GM19455 (cell line): ENCODE results near the gene C16orf74.

ENCODE experiments used
- ATAC-seq: cut with Tn5 transposase; IDR thresholded peaks from one replicate; pipeline ENCODE4 v1.9.1; 2021; ENCODE audit not compliant: unreplicated experiment

C16orf74 gene

GRCh38 chr16:85777583-85778310 lies 26.9 kb upstream of the C16orf74 start:
- ATAC-seq: no peak

GRCh38 chr16:85774811-85775210 lies 23.9 kb upstream of the C16orf74 start:
- ATAC-seq: no peak

GRCh38 chr16:85774136-85774535 lies 23.2 kb upstream of the C16orf74 start:
- ATAC-seq: no peak

- no peak for ATAC-seq
These were observed 22.1 kb upstream of the C16orf74 start for GRCh38 chr16:85773044-85773443.

- ATAC-seq: no peak
These were observed 19.8 kb upstream of the C16orf74 start for GRCh38 chr16:85770741-85771140.

GRCh38 chr16:85768199-85768598 lies 17.3 kb upstream of the C16orf74 start:
- ATAC-seq: no peak

- no peak for ATAC-seq
These were observed 16.6 kb upstream of the C16orf74 start for GRCh38 chr16:85767531-85767930.

- no peak for ATAC-seq
These were observed 14.9 kb upstream of the C16orf74 start for GRCh38 chr16:85765767-85766166.

- no peak for ATAC-seq
These were observed 14.3 kb upstream of the C16orf74 start for GRCh38 chr16:85765211-85765610.

GRCh38 chr16:85763616-85764015 lies 12.7 kb upstream of the C16orf74 start:
- no peak for ATAC-seq

- no peak for ATAC-seq
These were observed 12.1 kb upstream of the C16orf74 start for GRCh38 chr16:85762970-85763369.

- no peak for ATAC-seq
These were observed 11.0 kb upstream of the C16orf74 start for GRCh38 chr16:85761861-85762260.

- no peak for ATAC-seq
These were observed 8.9 kb upstream of the C16orf74 start for GRCh38 chr16:85759631-85760419.

- no peak for ATAC-seq
These were observed 8.2 kb upstream of the C16orf74 start for GRCh38 chr16:85759136-85759535.

- ATAC-seq: no peak
These were observed 6.5 kb upstream of the C16orf74 start for GRCh38 chr16:85757341-85757822.

GRCh38 chr16:85755929-85756768 lies 5.3 kb upstream of the C16orf74 start:
- peak; percentile 37 for ATAC-seq

- no peak for ATAC-seq
These were observed 3.5 kb upstream of the C16orf74 start for GRCh38 chr16:85754413-85754812.

GRCh38 chr16:85753976-85754375 lies 3.1 kb upstream of the C16orf74 start:
- no peak for ATAC-seq

- no peak for ATAC-seq
These were observed 2.7 kb upstream of the C16orf74 start for GRCh38 chr16:85753559-85753958.

GRCh38 chr16:85752511-85753420 lies 1.9 kb upstream of the C16orf74 start:
- no peak for ATAC-seq
